Measurements from ENCODE around the gene ZNF248. TPM values are rescaled to one million over a fixed set of nuclear protein-coding genes. Genes with fewer than 3 reads are reported as not detected.

The ZNF248 gene
- total and polyA plus RNA-seq, 9 of the 15 experiments (the other 6 are each of a cell fraction or from before 2014, with no cell fraction given) = 4.5 to 16.5 (median 10.2) TPM

GRCh38 chr10:37857287-37858211 lies at the start of gene ZNF248 (continued):
- TF ChIP-seq ZNF407 (IDR thresholded peaks at IDR 0.05; ENCODE audit: low read depth) (no peak), PTRF (tag; IDR thresholded peaks at IDR 0.05) (no peak), ETV1 (tag; conservative IDR thresholded peaks at IDR 0.05; ENCODE audit: low read depth) (no peak), CREB1 (IDR thresholded peaks at IDR 0.05) (peak; percentile 86), CREB1 (CRISPR knock-in tag; IDR thresholded peaks at IDR 0.05) (peak; percentile 80), FOXK2 (conservative IDR thresholded peaks at IDR 0.05 in 1 of 2, IDR thresholded peaks at IDR 0.05 in 1 of 2; ENCODE audit: low read depth in 2 of 2) (peak; percentile 36 to 54; a peak in 1 of 4 replicates), IRF2 (CRISPR knock-in tag; IDR thresholded peaks at IDR 0.05) (no peak), ZNF57 (CRISPR knock-in tag; IDR thresholded peaks at IDR 0.05) (no peak), FOXA1 (IDR thresholded peaks at IDR 0.05; ENCODE audit: borderline replicate concordance) (no peak), MCM3 (IDR thresholded peaks at IDR 0.05) (no peak), ZNF274 (IDR thresholded peaks at IDR 0.05; ENCODE audit: borderline replicate concordance, low read depth, low read length) (no peak), CEBPZ (IDR thresholded peaks at IDR 0.05; ENCODE audit: borderline replicate concordance, low read depth, low read length) (no peak), HEY1 (CRISPR knock-in tag; IDR thresholded peaks at IDR 0.05; ENCODE audit: borderline replicate concordance) (no peak), HDAC1 (IDR thresholded peaks at IDR 0.05) (peak in 1 of 2 experiments; percentile 45; a peak in 2 of 4 replicates), TCF7 (IDR thresholded peaks at IDR 0.05; ENCODE audit: borderline replicate concordance) (no peak), RFX1 (IDR thresholded peaks at IDR 0.05) (no peak), MTA1 (IDR thresholded peaks at IDR 0.05; ENCODE audit: borderline replicate concordance) (0 out of 2 replicates have a peak, but pooled peaks have one; percentile 35)
